ENCODE measurements around the gene WWOX. TPM values are rescaled to one million over a fixed set of nuclear protein-coding genes. Genes with fewer than 3 reads are reported as not detected.
"Not testable (repeated sequence)": the region's sequence is repeated elsewhere in the genome, so short reads cannot be mapped to it uniquely, and the experiment has no call there.

WWOX gene
- total RNA-seq, 1 donor from 2014 or later = 19.2 TPM

DNA sequence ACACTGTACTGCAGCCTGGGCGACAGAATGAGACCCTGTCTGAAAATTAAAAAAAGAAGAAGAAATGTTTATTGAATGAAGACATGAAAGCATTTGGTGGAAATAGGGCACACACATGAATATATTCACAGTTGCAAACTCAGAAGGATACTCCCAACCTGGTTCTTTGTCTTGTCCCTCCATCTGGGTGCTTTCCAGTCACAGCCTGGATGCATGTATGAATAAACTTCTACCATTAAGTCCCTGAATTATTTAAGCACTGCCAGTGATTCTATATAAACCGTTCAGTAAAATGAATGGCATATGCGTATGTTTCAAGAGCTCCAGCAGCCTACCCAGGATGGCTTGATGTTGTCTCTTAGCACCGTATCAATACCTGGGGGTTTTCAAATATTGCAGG lies 591.1 kb downstream of the WWOX start:
- ATAC-seq = no peak
- no peak for DNase-seq
- intact Hi-C loops (cut with DNase I) = no loop called here
- Histone ChIP-seq H3K36me3 (no peaks in the 10 kb centered on the region), H3K4me3 (no peak overlapping the region), H3K9me3 (no peaks in the 10 kb centered on the region), H3K4me1 (no peaks in the 10 kb centered on the region), H3K27ac (no peak overlapping the region), H3K27me3 (ENCODE audit: low read depth) (no peaks in the 10 kb centered on the region)
- TF ChIP-seq, protein P1, sequence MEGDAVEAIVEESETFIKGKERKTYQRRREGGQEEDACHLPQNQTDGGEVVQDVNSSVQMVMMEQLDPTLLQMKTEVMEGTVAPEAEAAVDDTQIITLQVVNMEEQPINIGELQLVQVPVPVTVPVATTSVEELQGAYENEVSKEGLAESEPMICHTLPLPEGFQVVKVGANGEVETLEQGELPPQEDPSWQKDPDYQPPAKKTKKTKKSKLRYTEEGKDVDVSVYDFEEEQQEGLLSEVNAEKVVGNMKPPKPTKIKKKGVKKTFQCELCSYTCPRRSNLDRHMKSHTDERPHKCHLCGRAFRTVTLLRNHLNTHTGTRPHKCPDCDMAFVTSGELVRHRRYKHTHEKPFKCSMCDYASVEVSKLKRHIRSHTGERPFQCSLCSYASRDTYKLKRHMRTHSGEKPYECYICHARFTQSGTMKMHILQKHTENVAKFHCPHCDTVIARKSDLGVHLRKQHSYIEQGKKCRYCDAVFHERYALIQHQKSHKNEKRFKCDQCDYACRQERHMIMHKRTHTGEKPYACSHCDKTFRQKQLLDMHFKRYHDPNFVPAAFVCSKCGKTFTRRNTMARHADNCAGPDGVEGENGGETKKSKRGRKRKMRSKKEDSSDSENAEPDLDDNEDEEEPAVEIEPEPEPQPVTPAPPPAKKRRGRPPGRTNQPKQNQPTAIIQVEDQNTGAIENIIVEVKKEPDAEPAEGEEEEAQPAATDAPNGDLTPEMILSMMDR (IDR thresholded peaks at IDR 0.05) = no peak

DNA sequence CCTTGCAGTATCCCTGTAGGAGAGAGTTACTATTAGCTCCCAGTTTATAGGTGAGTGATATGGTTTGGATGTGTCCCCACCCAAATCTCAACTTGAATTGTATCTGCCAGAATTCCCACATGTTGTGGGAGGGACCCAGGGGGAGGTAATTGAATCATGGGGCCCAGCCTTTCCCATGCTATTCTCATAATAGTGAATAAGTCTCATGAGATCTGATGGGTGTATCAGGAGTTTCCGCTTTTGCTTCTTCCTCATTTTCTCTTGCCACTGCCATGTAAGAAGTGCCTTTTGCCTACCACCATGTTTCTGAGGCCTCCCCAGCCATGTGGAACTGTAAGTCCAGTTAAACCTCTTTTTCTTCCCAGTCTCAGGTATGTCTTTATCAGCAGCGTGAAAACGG lies 592.3 kb downstream of the WWOX start:
- DNase-seq; H3K36me3 ChIP-seq; intact Hi-C loops (cut with DNase I); H3K27ac ChIP-seq; H3K9me3 ChIP-seq; H3K4me3 ChIP-seq; H3K27me3 ChIP-seq (ENCODE audit: low read depth); H3K4me1 ChIP-seq; ATAC-seq: not testable (repeated sequence)

DNA sequence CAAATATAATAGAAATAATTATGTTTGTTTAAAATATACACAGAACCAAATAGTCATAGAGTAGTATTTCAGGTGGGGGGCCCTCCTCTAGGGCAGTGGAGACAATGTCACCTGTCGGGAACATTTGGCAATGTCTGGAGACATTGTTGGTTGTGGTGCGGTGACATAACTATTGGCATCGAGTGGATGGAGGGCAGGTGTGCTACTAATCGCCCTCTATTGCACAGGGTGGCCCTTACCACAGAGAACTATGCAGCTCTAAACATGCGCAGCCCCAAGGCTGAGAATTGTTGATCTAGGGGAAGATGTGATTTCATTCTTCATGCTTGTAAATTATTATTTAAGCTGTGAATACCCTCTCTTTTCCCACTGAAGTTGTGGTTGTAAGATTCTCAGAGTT lies 594.0 kb downstream of the WWOX start:
- no peak overlapping the region for H3K27ac ChIP-seq
- no peaks in the 10 kb centered on the region for H3K36me3 ChIP-seq
- H3K9me3 ChIP-seq = no peaks in the 10 kb centered on the region
- intact Hi-C loops (cut with DNase I) = no loop called here
- DNase-seq (no peak), ATAC-seq (no peak)
- H3K27me3 ChIP-seq (ENCODE audit: low read depth) = no peaks in the 10 kb centered on the region
- no peak overlapping the region for H3K4me3 ChIP-seq
- TF ChIP-seq, protein P1 (IDR thresholded peaks at IDR 0.05) = no peak
- no peaks in the 10 kb centered on the region for H3K4me1 ChIP-seq

DNA sequence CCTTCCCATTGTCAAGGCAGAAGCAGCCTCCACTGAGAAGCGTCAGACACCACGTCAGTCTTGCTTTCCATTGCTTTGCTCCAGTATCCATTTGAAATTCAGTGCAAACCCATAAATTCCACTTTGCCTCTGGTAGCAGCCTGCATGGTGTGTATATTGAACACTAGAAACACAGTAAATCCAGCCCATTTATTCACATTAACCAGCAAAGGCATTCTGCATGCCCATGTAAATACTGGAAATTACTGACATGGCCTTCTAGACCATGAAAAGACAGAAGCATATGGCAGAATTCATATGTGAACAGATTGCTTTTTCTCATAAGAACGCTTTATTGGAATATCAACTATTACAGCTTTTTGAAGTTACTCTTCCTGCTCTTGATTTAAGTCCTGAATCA lies 595.0 kb downstream of the WWOX start:
- ATAC-seq (no peak), DNase-seq (no peak)
- intact Hi-C loops (cut with DNase I) = no loop called here
- Histone ChIP-seq H3K36me3 (no peaks in the 10 kb centered on the region), H3K27me3 (ENCODE audit: low read depth) (no peaks in the 10 kb centered on the region), H3K27ac (no peak overlapping the region), H3K4me3 (no peak overlapping the region), H3K4me1 (no peaks in the 10 kb centered on the region), H3K9me3 (no peaks in the 10 kb centered on the region)
- TF ChIP-seq, protein P1 (IDR thresholded peaks at IDR 0.05) = no peak

DNA sequence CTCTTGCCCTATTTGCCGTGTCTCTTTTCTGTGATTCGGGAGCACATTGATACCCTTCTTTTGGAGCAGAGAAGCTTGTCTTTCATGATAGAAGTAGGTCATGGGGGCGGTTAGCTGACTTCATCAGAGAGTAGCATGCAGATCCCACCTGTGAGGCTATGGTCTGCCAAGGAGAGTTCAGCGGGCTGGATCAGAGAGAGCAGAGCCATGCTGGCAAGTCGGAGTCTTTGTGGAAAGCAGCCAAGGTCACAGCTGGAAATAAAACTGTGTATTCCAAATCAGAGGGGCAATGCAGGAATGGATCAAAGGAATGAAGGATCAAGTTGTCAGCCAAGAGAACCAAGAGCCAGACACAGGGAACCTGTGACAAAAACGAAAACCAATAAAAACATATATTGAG lies 595.9 kb downstream of the WWOX start:
- H3K9me3 ChIP-seq = no peaks in the 10 kb centered on the region
- H3K27me3 ChIP-seq (ENCODE audit: low read depth) = no peaks in the 10 kb centered on the region
- intact Hi-C loops (cut with DNase I) = no loop called here
- TF ChIP-seq, protein P1 (IDR thresholded peaks at IDR 0.05) = no peak
- no peak overlapping the region for H3K27ac ChIP-seq
- H3K4me3 ChIP-seq = no peak overlapping the region
- no peak for ATAC-seq
- H3K36me3 ChIP-seq = no peaks in the 10 kb centered on the region
- H3K4me1 ChIP-seq = no peaks in the 10 kb centered on the region
- no peak for DNase-seq

DNA sequence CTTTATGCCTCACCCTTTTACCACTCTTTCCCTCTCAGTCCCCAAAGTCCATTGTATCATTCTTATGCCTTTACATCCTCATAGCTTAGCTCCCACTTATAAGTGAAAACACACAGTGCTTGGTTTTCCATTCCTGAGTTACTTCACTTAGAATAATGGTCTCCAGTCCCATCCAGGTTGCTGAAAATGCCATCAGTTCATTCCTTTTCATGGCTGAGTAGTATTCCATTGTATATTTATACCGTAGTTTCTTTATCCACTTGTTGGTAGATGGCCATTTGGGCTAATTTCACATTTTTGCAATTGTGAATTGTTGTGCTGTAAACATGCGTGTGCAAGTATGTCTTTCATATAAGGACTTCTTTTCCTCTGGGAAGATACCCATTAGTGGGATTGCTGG lies 597.3 kb downstream of the WWOX start:
- H3K4me1 ChIP-seq = no peaks in the 10 kb centered on the region
- no peaks in the 10 kb centered on the region for H3K9me3 ChIP-seq
- no peaks in the 10 kb centered on the region for H3K27me3 ChIP-seq (ENCODE audit: low read depth)
- no peak overlapping the region for H3K4me3 ChIP-seq
- intact Hi-C loops (cut with DNase I) = no loop called here
- no peak overlapping the region for H3K27ac ChIP-seq
- DNase-seq = no peak
- H3K36me3 ChIP-seq = no peaks in the 10 kb centered on the region
- TF ChIP-seq, protein P1 (IDR thresholded peaks at IDR 0.05) = no peak
- no peak for ATAC-seq

Data from lower lobe of right lung (tissue), 2 donors.